Adipose tissue (tissue), 3 donors: ENCODE results near the gene PRUNE2. TPM values are rescaled to one million over a fixed set of nuclear protein-coding genes. Genes with fewer than 3 reads are reported as not detected.
A peak's percentile ranks its signal among the peaks of the same experiment; 100 is the strongest.

ENCODE experiments used
- H3K27ac ChIP-seq: one replicate; pipeline ENCODE4 v1.5.1; 2013; ENCODE audit warnings: low read depth, low read length
- WGBS, 3 donors: extraction: QIAGEN DNeasy Blood & Tissue Kit; methylation state at CpG; one replicate each; pipeline ENCODE4 v1.1.7; 2013; 5-methylcytosine and 5-hydroxymethylcytosine counted together
- polyA plus RNA-seq, 3 donors: library from polyadenylated mRNA; stranded (reverse); fragments of 200-250 nt; gene quantifications; one replicate each; pipeline ENCODE4 v1.2.3, GENCODE V29; 2013
- donor health status: healthy with polysubstance abuse.
- donor health status: Bipolar disorder and iron deficiency.
- donor health status: healthy.

The PRUNE2 gene
- polyA plus RNA-seq, 3 donors = 1.4 to 6.6 (median 3.5) TPM

DNA sequence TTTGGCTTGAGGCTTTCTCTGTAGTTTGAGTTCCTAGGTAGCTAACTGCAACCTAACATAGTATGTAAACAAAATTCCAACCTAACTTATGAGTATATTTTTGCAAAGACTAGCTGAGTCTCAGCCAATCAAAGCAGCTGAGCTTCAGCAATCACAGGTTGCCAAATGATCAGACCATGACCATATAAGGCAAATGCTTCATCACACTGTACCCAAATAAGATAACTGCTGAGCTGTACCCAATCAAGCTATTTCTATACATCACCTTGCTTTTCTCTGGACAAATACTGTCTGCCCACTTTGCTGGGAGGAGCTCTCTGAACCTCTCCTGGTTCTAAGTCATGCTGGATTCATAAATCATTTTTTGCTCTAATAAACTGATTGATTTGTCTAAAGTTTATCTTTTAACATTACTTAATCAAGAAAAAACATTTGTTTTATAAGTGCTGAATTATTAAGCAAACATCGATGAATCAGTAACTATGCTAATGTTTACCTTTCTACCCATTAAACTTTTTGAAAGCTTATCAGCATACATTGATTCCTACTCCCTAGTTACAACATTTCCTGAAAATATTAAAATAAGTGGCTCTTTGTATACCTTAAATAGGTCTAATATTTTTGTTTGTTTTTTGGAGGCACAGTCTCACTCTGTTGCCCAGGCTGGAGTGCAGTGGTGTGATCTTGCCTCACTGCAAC is 271.4 kb downstream of the PRUNE2 start:
- 31 to 88% (median 88%) methylated on average over 1 of the region's 1 CpG for WGBS, 3 donors
- H3K27ac ChIP-seq = no peak overlapping the region

DNA sequence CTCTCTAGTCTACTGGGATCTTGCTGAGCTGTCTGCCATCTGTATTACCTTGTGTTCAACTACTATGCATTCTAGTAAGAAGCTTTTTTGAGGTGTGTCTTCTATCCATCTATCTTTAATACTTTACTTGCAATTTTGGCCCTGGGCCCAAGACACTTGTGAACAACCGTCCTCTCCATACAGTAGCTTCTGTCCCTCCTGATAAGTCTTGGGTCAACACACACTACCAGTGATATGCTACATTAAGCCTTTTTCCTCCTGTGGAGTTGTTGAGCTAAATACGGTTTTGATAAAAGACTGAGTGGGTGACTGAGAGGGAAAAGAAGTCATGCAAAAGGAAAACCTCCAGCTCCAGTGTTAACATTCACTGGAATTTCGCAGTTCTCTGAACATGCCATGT is 275.0 kb downstream of the PRUNE2 start:
- 72 to 78% (median 74%) methylated on average over 3 of the region's 3 CpGs for WGBS, 3 donors
- H3K27ac ChIP-seq = no peak overlapping the region

DNA sequence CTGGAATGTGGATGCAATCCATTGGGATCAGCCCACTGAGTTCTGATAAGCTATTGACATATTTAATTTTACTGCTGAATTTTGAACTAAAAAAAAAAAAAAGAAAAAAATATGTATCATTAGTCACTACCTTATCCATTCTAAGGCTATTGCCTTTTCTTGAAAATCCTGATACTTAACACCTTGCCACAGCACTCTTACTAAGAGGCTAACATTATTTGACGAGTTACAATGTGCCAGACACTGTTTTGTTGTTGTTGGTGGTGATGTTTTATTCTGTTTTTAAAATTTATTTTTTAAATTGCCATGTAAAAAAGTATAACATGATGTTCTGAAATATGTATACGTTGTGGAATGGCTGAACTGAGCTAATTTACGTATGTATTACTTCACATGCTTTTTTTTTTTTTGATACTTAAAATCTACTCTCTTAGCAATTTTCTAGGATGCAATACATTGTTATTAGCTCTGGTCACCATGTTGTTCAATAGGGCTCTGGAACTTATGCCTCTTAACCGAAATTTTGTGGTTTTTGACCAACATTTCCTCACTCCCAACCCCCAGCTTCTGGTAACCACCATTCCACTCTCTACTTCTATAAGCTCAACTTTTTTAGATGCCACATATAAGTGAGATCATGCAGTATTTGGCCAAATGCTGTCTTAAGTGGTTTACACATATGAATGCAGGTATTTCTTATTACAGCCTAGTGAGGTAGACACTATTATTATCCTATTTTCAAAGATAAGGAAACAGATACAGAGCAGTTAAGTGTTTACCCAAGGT is 276.5 kb downstream of the PRUNE2 start:
- H3K27ac ChIP-seq = no peak overlapping the region
- WGBS, 3 donors = 59 to 90% (median 67%) methylated on average over 4 of the region's 4 CpGs

DNA sequence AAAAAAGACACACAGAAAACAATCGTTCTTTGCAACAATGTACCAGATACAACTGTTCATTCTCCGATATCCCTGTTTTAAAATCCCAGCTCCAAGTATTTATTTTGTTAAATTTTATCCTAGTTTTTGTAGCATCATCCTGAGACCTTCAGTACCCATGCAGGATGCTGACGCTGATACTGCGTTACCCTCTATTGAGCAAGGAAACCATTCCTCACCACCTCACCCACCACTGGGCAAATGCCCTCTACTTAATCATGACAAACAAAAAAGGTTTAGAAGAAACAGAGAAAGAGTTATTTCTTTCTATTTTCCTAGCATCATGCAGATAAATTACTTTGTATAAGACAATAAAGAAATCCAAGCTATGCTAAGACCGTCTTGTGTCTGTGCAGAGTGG is 277.8 kb downstream of the PRUNE2 start:
- WGBS, 3 donors = 87 to 94% (median 91%) methylated on average over 5 of the region's 5 CpGs
- no peak overlapping the region for H3K27ac ChIP-seq

DNA sequence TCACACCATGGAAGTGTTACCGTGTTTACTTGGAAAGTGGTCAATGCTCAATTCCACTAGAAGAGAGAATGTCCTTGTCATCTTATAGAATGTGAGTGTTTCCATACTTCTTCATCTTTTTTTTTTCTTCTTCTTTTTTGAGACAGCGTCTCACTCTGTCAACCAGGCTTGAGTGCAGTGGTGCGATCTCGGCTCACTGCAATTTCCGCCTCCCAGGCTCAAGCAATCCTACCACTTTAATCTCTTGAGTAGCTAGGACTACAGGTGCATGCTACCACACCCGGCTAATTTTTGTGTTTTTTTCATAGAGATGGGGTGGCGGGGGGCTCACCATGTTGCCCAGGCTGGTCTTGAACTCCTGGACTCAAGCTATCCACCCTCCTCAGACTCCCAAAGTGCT is 278.9 kb downstream of the PRUNE2 start:
- WGBS, 3 donors = 81 to 84% (median 82%) methylated on average over 7 of the region's 7 CpGs
- no peak overlapping the region for H3K27ac ChIP-seq

DNA sequence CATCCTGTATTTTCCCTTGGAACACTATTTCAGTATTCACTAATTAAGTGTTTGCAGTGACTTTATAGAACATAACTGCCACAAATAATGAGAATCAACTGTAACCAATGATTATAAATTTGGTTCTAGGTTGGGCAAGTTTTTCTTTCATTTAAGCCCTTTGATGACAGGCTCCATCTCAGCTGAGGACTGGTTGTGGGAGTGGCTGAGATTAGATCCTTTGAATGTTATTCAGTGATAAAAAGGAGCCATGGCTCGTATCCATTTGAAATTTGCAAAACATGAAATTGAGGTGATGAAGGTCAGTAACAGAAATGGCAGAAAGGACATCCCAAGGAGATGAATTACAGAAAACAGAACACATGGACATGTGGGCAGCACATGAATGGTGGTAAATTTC is 279.8 kb downstream of the PRUNE2 start:
- H3K27ac ChIP-seq = no peak overlapping the region
- WGBS, 3 donors = 66 to 78% (median 66%) methylated on average over 1 of the region's 1 CpG

DNA sequence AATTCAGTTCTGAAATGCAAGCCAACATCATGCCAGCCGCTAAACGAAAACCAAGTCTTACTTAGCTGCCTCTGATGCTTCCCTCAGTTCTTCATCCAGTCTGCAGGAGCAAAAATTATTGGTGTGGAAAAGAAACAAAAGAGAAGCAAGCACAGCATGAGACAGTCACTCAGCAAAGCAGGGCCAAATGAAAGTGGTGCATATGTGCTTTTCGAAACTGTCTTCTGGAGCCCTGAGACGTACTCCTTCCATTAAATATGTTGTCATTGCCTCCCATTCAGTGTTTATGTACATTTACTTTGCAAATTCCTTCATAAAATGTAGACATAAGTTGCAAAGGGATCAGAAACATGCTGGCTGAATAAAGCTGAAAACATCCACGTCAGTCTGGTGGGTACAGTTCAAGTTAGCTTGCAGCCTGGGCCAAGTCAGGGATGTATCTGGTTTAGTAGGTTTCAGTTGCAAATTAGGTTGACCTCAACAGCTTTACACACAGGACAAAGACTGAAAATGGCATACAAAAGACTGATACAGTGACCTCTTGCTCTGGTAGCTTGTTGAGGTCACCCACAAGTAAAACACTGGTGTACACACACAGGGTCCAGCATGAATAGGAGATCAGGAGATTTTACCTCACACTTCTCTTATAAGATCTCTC is 281.4 kb downstream of the PRUNE2 start:
- H3K27ac ChIP-seq = no peak overlapping the region
- 82 to 90% (median 84%) methylated on average over 5 of the region's 5 CpGs for WGBS, 3 donors

DNA sequence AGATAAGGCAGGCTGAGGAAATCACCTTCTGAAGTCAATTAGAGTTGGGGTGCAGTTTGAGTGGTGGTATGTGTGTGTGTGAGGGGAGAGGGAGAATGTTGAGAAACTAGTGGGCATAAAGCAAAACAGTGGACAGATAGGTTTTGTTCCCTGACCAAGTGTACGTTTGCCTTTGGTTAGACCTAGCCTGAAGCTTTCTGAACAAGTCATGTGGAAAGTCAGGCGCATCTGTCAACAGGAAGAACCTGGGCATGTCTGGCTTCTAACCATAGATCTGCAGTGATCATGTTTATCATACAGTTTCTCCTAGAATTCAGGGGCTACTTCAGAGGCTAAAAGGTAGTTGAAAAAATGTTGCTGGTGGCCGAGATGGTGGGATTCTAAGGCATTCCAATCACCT is 284.9 kb downstream of the PRUNE2 start:
- H3K27ac ChIP-seq = no peak overlapping the region
- WGBS, 3 donors = 67 to 86% (median 77%) methylated on average over 3 of the region's 3 CpGs

DNA sequence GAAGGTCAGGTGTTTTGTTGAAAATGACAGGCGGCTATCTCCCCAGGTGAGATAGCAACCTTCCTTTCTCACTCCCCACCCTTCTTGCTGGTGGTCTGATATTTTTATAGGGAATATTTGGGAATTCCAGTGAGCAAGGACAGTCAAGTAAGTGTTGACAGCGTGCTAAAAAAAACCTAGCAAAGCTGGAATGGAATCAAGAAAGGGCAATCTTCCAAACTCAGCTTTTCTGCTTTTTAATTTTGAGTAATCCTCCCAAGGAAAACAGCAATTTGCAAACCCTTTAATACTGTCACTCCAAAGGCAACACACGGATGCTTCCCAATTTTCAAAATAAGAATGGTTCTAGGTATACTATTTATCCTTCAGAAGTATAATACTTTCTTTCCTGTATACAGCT is 285.3 kb downstream of the PRUNE2 start:
- 57 to 71% (median 61%) methylated on average over 3 of the region's 3 CpGs for WGBS, 3 donors
- no peak overlapping the region for H3K27ac ChIP-seq

DNA sequence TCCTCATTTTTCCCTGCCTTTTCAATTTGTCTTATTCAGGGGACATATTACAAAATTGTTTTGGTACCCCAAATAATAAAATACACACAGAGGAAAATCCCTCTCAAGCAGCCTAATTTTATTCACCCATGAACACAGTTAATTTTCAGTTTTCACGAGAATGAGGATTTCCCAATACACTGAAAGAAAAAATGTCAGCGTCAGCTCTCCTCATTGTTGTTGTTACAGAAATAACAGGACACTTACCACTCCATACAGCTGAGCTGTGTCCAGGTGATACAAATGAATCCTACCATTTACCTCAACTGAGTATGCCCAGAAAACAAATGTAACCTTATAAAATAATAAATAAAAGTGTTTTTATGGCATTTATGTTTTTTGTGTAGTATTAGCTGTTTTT is 286.3 kb downstream of the PRUNE2 start:
- H3K27ac ChIP-seq = no peak overlapping the region
- WGBS, 3 donors = 15 to 40% (median 37%) methylated on average over 2 of the region's 2 CpGs

DNA sequence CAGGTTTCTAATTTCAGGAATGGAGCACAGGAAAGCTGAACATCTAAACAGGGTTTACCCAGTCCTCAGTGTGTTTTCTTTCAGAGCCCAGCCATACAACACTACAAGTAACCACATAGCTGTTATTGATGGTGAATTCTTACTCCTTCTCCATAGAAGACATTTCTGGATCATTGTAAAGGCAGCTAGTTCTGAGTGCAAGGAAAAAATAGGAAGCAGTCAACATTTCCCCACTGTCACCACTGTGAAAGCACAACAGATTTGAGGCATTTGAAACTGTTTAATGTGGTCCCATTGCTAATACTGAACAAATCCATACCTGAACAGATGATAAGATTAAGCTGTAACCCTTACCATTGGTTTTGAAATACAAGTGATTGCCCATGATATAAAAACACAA is 286.7 kb downstream of the PRUNE2 start:
- H3K27ac ChIP-seq = no peak overlapping the region

DNA sequence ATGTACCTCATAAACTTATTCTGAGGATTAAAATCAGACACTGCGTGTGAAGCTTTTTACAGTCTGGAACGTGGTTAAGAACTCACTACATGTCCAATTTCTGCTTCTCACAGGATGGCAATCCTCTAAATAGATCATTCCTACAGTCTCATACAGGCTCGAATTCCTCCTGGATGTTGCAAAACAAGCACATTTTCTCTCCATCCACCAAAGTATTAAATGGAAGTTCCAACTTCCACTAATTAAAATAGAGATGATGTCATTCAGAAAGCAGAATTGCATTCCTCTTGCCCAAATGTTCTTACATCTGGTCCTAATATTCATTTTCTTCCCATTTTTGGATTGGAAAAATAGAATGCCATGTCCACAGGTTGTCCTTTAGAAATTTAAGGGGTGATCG is 287.2 kb downstream of the PRUNE2 start:
- H3K27ac ChIP-seq = no peak overlapping the region
- WGBS, 3 donors = 62 to 88% (median 65%) methylated on average over 4 of the region's 4 CpGs

DNA sequence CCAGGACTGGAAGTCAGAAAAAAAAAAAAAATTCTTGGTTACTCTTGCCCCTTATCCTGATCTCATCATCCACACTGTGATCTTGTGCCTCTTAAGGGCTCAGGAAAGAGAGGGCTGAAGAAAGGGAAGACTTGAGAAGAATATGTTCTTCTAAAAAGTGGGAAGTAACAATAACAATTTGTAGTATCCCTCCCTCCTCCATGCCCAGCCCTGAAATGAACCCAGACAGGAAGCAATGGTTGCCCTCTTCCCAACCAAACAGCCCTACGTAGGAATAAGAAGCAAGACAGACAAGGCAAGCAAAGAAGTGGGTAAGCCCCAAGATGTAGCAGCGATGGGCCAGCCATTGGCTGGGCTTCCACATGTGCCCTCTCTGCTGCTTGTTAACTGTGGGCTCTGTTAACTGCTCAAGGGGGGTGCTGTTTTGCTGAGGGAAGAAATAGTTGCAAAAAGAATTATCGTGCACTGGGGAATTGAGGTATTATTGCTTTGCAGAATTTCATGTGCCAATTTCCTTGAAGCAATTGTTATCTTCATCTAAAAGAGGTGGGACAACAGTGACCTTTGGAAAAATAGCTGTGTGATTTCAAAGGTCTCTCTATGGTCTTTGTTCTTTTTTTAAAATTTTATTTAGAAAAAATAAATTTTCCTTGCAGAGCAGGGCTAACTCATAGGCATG is 288.3 kb downstream of the PRUNE2 start:
- no peak overlapping the region for H3K27ac ChIP-seq
- 65 to 79% (median 68%) methylated on average over 3 of the region's 3 CpGs for WGBS, 3 donors

DNA sequence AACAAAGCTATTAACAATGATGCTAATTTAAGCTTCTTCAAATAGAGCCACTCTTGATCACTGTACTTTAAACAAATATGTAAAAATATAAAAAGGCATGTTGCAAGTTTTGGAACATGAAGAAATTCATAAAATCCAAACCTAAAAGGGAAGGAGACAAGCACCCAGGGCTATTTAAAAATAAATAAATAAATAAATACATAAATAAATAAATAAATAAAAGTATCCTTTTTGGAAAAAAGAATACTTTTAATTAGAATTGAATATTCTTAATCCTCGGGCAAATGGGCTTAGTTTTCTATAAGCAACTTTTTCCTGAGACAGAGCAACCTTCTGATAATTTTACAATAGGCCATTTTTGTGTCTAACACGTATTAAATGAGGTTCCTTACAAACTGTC is 289.1 kb downstream of the PRUNE2 start:
- WGBS, 3 donors = 93 to 98% (median 95%) methylated on average over 2 of the region's 2 CpGs

DNA sequence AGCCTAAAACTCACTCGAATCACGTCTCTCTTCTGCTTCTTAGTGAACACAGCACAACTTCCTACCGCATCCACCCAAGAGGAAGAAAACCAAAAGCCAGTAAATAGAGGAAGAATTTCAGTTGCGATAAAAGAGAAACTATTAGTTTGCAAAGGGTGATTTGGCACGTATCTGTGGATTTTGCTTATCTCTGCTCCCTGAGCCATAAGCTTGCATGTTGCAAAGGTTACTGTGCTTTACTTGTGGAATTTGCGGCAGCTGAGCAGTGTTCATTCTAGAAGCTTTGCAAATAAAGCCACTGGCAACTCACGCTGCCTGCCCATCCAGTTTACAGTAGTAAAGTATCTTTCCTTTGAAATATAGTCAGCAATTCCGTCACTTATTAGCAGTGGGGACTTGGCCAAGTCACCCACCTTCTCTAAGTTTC is 290.7 kb downstream of the PRUNE2 start:
- peak overlapping the region; percentile 29 for H3K27ac ChIP-seq
- WGBS, 3 donors = 15 to 22% (median 21%) methylated on average over 8 of the region's 8 CpGs

More for the DNA sequence above, 289.1 kb downstream of the PRUNE2 start:
- H3K27ac ChIP-seq = no peak overlapping the region

DNA sequence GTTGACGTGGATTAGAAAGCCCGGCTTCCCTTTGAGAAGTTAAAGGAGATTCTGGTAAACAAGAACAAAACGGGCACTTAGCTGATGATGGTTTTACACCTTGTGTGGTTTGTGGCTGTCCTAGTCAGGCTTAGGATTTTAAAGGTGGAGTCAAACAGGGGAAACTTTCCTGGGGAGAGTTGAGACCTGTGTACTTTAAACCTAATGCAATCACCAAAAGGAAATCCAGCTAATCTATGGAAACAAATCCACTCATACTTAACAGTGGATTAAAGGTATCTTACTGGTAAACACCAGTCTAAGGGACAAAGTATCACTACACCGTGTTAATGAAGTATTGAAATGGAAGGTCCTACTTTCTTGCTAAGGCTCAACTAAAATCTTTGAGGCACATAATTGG is 291.9 kb downstream of the PRUNE2 start:
- WGBS, 3 donors = 81 to 95% (median 91%) methylated on average over 4 of the region's 4 CpGs
- no peak overlapping the region for H3K27ac ChIP-seq

DNA sequence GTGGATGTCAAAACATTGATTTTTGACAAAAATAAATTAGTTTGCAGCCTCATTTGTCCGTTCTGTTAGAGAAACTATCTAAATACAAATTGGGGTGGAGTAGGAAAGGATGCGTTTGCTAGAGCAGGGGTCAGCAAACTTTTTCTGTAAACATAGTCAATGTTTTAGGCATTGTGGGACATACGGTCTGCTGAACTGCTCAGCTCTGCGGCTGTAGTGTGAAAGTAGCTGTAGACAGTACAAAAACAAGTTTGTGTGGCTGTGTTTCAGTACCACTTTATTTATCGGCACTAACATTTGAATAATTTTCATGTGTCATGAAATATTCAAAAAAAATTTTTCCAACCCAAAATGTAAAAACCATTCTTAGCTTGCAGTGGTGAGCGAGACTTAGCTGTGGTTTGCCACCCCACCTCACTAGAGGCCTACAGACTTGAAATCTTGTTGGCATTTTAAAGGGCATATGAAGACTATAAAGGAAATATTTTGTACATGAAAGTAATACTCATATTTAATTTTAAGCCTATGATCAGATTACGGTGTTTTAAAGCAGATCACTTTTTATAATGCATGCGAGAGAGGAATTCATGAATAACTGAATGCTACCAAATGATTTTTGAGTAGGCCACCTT is 292.6 kb downstream of the PRUNE2 start:
- H3K27ac ChIP-seq = no peak overlapping the region
- 90 to 96% (median 93%) methylated on average over 8 of the region's 8 CpGs for WGBS, 3 donors

DNA sequence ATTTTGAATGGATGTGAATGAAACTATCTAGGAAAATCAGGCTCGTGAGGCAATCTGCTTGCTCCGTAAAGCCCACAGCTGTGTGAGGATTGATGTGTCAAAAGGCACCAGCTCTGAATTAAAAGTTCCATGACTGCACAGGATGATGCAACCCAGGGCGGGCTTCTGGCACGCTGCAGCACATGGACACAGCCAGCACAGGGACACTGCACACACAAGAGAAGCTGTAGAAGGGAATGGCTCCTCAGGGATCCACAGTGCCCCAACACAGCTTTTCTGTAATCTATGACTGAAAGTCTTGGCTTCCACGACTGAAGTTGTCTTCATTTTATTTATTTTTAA is 295.9 kb downstream of the PRUNE2 start:
- no peak overlapping the region for H3K27ac ChIP-seq
- WGBS, 3 donors = 34 to 58% (median 38%) methylated on average over 5 of the region's 5 CpGs
